ENCODE measurements around the gene SLC4A1.
A peak's percentile ranks its signal among the peaks of the same experiment; 100 is the strongest.

SLC4A1 gene

DNA sequence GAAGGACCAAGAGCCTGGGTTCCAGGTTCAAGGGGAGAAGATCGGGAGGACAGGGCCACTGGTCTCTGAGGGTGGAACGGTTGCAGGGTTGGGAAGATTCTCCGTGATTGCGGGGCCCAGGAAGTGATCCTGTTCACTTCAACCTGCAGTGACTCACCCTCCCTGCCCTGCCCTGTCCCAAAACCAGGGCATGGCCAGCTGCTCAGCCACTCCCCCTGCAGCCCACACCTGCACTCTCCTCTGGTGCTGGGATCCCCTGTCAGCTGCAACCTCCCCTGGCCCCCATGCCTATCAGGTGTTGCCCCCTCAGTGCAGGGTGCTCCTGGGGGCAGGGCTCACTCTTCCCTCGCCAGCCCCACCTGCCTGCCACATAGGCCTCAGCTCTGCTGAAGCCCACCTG, 41.5 kb upstream of the SLC4A1 start:
- Histone ChIP-seq H3K4me3 (ENCODE audit: low read depth, low read length) (peak overlapping the region; percentile 65), H3K36me3 (peaks cover 16% of the 10 kb centered on the region), H3K9me3 (ENCODE audit: severe bottlenecking) (no peaks in the 10 kb centered on the region), H3K27ac (peak overlapping the region; percentile 95; the same call in 1 of the 2 replicates), H3K27me3 (ENCODE audit: insufficient read depth, low read depth, severe bottlenecking) (no peaks in the 10 kb centered on the region)
- TF ChIP-seq, protein P1, sequence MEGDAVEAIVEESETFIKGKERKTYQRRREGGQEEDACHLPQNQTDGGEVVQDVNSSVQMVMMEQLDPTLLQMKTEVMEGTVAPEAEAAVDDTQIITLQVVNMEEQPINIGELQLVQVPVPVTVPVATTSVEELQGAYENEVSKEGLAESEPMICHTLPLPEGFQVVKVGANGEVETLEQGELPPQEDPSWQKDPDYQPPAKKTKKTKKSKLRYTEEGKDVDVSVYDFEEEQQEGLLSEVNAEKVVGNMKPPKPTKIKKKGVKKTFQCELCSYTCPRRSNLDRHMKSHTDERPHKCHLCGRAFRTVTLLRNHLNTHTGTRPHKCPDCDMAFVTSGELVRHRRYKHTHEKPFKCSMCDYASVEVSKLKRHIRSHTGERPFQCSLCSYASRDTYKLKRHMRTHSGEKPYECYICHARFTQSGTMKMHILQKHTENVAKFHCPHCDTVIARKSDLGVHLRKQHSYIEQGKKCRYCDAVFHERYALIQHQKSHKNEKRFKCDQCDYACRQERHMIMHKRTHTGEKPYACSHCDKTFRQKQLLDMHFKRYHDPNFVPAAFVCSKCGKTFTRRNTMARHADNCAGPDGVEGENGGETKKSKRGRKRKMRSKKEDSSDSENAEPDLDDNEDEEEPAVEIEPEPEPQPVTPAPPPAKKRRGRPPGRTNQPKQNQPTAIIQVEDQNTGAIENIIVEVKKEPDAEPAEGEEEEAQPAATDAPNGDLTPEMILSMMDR (IDR thresholded peaks at IDR 0.05; ENCODE audit: low read depth, low read length) = peak; percentile 20; the same call in 1 of the 2 replicates
- DNase-seq = peak; percentile 23

DNA sequence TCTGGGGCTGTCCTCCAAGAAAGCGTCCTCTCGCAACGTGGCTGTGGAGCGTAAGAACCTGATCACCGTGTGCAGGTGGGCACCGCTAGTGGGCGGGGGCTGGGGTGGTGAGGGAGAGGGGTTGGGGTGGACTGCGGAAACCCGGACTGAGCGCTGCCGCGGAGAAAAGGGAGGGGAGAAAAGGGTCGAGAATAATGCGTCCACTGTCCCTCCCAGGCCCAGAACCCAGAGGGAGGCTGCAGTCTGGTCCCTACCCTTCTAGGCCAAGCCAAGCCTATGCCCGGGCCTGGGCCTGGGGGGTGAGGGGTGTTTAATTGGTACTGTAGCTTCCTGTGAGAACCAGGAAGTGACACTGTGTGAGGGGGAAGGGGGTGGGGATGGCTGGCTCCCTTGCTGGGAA, 40.9 kb upstream of the SLC4A1 start:
- Histone ChIP-seq H3K27ac (peak overlapping the region; percentile 95), H3K27me3 (ENCODE audit: insufficient read depth, low read depth, severe bottlenecking) (no peaks in the 10 kb centered on the region), H3K36me3 (peaks cover 16% of the 10 kb centered on the region), H3K4me3 (ENCODE audit: low read depth, low read length) (peak overlapping the region; percentile 65), H3K9me3 (ENCODE audit: severe bottlenecking) (no peaks in the 10 kb centered on the region)
- peak; percentile 60 for DNase-seq
- TF ChIP-seq, protein P1 (IDR thresholded peaks at IDR 0.05; ENCODE audit: low read depth, low read length) = no peak

- DNase-seq = peak; percentile 99
- no peaks in the 10 kb centered on the region for H3K27me3 ChIP-seq (ENCODE audit: insufficient read depth, low read depth, severe bottlenecking)
- H3K36me3 ChIP-seq = peaks cover 12% of the 10 kb centered on the region
- TF ChIP-seq, protein P1 (IDR thresholded peaks at IDR 0.05; ENCODE audit: low read depth, low read length) = no peak
- no peaks in the 10 kb centered on the region for H3K9me3 ChIP-seq (ENCODE audit: severe bottlenecking)
- H3K27ac ChIP-seq = peak within 1 kb of the TSS; percentile 95
- peak within 1 kb of the TSS; percentile 65 for H3K4me3 ChIP-seq (ENCODE audit: low read depth, low read length)
Measured at GRCh38 chr17:44308320-44308818, 40.4 kb upstream of the SLC4A1 start, which contains the start of gene RUNDC3A. Gene RUNDC3A, plus strand, starts transcription at chr17:44308601. Its CDS starts 232 bp downstream, at chr17:44308833.

DNA sequence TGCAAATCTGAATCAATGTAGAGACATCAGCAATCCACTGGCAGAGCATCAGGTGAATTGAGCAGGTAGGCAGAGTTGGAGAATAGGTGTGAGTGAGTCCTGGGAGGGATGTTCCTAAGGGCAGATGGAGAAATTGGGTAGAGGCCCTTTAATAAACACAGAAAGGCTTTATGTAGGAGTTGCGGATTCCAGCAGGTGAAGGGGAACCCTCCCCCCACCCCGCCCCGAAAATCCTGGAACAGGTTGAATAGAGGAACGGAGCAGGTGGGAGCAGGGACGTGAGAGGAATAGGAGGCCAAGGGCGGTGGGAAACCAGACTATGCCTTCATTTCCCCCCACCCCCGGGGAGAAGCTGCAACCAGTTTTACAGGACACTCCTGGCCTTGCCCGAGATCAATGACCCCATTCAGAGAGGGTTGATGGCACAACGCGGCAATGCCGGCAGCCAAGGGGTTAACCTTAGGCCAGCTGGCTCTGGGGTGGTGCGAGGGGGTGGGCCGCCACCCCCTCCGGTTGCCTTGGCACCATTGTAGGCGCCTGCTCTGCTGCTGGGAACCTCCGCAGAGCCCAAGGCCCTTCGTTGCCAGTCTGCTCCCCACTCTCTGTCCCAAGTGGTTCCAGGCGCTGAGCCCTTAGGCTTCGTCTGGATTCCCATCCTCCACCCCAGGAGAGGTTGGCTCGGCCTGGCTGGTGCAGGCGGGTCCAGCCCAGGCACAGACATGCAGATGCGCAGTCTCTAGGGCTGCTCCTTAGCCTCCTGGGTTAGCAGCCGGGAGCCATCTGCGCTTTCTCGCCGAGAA, 39.7 kb upstream of the SLC4A1 start:
- TF ChIP-seq, protein P1 (IDR thresholded peaks at IDR 0.05; ENCODE audit: low read depth, low read length) = no peak
- no peaks in the 10 kb centered on the region for H3K9me3 ChIP-seq (ENCODE audit: severe bottlenecking)
- peaks cover 5% of the 10 kb centered on the region; the same call in 1 of the 2 replicates for H3K36me3 ChIP-seq
- H3K27ac ChIP-seq = peak overlapping the region; percentile 95
- peak; percentile 92 for DNase-seq
- H3K27me3 ChIP-seq (ENCODE audit: insufficient read depth, low read depth, severe bottlenecking) = no peaks in the 10 kb centered on the region
- peak overlapping the region; percentile 65 for H3K4me3 ChIP-seq (ENCODE audit: low read depth, low read length)

DNA sequence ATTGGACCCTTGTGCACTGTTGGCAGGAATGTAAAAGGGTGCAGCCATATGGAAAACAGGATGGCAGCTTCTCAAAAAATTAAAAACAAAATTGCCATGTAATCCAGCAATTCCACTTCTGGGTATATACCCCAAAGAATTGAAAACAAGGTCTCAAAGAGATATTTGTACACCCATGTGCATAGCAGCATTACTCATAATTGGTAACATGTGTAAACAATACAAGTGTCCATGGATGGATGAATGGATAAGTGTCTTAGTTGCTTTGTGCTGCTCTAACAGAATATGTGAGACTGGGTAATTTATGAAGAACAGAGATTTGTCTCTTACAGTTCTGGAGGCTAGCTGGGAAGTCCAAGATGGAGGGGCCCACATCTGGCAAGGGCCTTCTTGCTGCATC, 36.7 kb upstream of the SLC4A1 start:
- no peak overlapping the region for H3K27ac ChIP-seq
- DNase-seq = no peak
- peaks cover 9% of the 10 kb centered on the region for H3K36me3 ChIP-seq
- no peak overlapping the region for H3K4me3 ChIP-seq (ENCODE audit: low read depth, low read length)
- H3K9me3 ChIP-seq (ENCODE audit: severe bottlenecking) = no peaks in the 10 kb centered on the region
- no peaks in the 10 kb centered on the region for H3K27me3 ChIP-seq (ENCODE audit: insufficient read depth, low read depth, severe bottlenecking)
- TF ChIP-seq, protein P1 (IDR thresholded peaks at IDR 0.05; ENCODE audit: low read depth, low read length) = no peak

Data from WERI-Rb-1 (cell line).